Left lung (tissue), 10 donors: Measurements from ENCODE around the gene RAP1GAP2. TPM values are rescaled to one million over a fixed set of nuclear protein-coding genes. Genes with fewer than 3 reads are reported as not detected.
"Not testable (repeated sequence)": the region's sequence is repeated elsewhere in the genome, so short reads cannot be mapped to it uniquely, and the experiment has no call there.

Experiments
- ATAC-seq: fragments of 200-7000 bp; cut with Tn5 transposase; one replicate; pipeline ENCODE4 v1.9.1; 2020; ENCODE audit warnings: moderate library complexity
- DNase-seq, 4 donors: peaks; one replicate each; pipeline ENCODE4 v3.0.0-alpha.2; 2013 to 2020
- H3K27ac ChIP-seq, 2 donors: fragments of 200-600 bp; sonication (generic) in 1 of 2; one replicate each; pipeline versions ENCODE4 v1.5.0 to v1.8.0; 2020 to 2021
- H3K27me3 ChIP-seq, 2 donors: fragments of 200-600 bp; sonication (generic) in 1 of 2; one replicate each; pipeline versions ENCODE4 v1.5.0 to v1.8.0; 2020 to 2021
- H3K36me3 ChIP-seq, 2 donors: fragments of 200-600 bp; sonication (generic) in 1 of 2; one replicate each; pipeline versions ENCODE4 v1.5.0 to v1.8.0; 2020 to 2021
- H3K4me1 ChIP-seq, 2 donors: fragments of 200-600 bp; one replicate each; pipeline ENCODE4 v1.8.0; 2021
- H3K4me3 ChIP-seq, 2 donors: fragments of 200-600 bp; sonication (generic) in 1 of 2; one replicate each; pipeline versions ENCODE4 v1.5.0 to v1.8.0; 2020 to 2021; ENCODE audit warnings: mild to moderate bottlenecking in 1 of 2
- H3K9me3 ChIP-seq, 2 donors: fragments of 200-600 bp; sonication (generic) in 1 of 2; one replicate each; pipeline versions ENCODE4 v1.5.0 to v1.8.0; 2020 to 2021
- intact Hi-C, 2 donors: fragments of 100-400 bp; cut with DNase I; formaldehyde crosslinking; loops; one replicate each; pipeline versions ENCODE4 v1.11.2 to v1.14.2; 2022
- polyA plus RNA-seq, 6 donors: library from polyadenylated mRNA; unstranded; fragments of 120-200 nt; gene quantifications; one replicate each; pipeline ENCODE4 v1.2.1, GENCODE V29; 2013; ENCODE audit not compliant: insufficient read length in 6 of 6
- total RNA-seq, 2 donors: library from RNA; stranded (reverse); fragmentation: NEBNext Ultra II Directional; extraction: Animal tissue kit (Norgen Biotek cat#: 25700); gene quantifications; one replicate each; pipeline ENCODE4 v1.2.1, GENCODE V29; 2021
- TF ChIP-seq, protein P1 (sequence below), 2 donors: fragments of 200-600 bp; sonication (generic) in 1 of 2; IDR thresholded peaks; one replicate each; pipeline versions ENCODE4 v1.5.0 to v1.8.0; 2021; ENCODE audit warnings: antibody characterized with exemption in 2 of 2
- donor health status: DM: no; HTN: yes; CAD: no.
- donor health status: DM: no; HTN: no; CAD: no.

The RAP1GAP2 gene
- total and polyA plus RNA-seq, 8 donors: 8.0 to 14.5 (median 9.7) TPM

- Histone ChIP-seq H3K27ac (no peak overlapping the region), H3K36me3 (no peaks in the 10 kb centered on the region), H3K9me3 (no peaks in the 10 kb centered on the region), H3K4me1 (peaks cover 0 to 6% of the 10 kb centered on the region in 2 donors), H3K27me3 (peaks cover 14 to 49% of the 10 kb centered on the region in 2 donors), H3K4me3 (no peak overlapping the region)
- intact Hi-C loops: no loop called here
- TF ChIP-seq, protein P1, sequence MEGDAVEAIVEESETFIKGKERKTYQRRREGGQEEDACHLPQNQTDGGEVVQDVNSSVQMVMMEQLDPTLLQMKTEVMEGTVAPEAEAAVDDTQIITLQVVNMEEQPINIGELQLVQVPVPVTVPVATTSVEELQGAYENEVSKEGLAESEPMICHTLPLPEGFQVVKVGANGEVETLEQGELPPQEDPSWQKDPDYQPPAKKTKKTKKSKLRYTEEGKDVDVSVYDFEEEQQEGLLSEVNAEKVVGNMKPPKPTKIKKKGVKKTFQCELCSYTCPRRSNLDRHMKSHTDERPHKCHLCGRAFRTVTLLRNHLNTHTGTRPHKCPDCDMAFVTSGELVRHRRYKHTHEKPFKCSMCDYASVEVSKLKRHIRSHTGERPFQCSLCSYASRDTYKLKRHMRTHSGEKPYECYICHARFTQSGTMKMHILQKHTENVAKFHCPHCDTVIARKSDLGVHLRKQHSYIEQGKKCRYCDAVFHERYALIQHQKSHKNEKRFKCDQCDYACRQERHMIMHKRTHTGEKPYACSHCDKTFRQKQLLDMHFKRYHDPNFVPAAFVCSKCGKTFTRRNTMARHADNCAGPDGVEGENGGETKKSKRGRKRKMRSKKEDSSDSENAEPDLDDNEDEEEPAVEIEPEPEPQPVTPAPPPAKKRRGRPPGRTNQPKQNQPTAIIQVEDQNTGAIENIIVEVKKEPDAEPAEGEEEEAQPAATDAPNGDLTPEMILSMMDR (IDR thresholded peaks at IDR 0.05): no peak
- no peak for ATAC-seq
- no peak for DNase-seq
Observed at GRCh38 chr17:2780931-2781454, 15.2 kb upstream of the RAP1GAP2 start.

- ATAC-seq, intact Hi-C loops: not testable (repeated sequence)
Observed at GRCh38 chr17:2781598-2781997, 14.6 kb upstream of the RAP1GAP2 start.

DNA sequence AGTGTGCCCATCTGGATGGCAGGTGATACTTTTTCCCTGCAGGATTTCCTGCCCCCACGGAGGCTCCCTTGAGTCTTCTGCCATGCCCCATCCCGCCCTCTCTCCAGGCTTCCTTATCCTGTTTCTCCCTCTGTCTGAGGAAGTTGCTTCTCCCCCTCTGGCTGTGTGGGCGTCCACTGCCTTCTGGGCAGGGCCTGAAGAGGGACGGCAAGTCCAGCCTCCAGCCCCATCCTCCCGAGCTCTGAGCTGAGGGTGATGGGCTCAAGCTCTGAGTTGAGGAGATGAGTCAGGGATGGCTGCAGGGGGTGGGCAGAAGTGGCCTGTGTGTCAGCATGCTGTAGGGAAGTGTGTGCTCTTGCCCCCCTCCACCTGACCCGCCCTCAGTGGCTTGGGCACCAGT lies 14.2 kb upstream of the RAP1GAP2 start:
- no peak overlapping the region for H3K27ac ChIP-seq
- H3K4me1 ChIP-seq: peaks cover 0 to 9% of the 10 kb centered on the region in 2 donors
- TF ChIP-seq, protein P1 (IDR thresholded peaks at IDR 0.05): no peak
- intact Hi-C loops: no loop called here
- H3K36me3 ChIP-seq: no peaks in the 10 kb centered on the region
- H3K9me3 ChIP-seq: no peaks in the 10 kb centered on the region
- ATAC-seq: no peak
- no peak overlapping the region for H3K4me3 ChIP-seq
- no peak for DNase-seq
- H3K27me3 ChIP-seq: peaks cover 6 to 49% of the 10 kb centered on the region in 2 donors

More at GRCh38 chr17:2781598-2781997, 14.6 kb upstream of the RAP1GAP2 start:
- Histone ChIP-seq H3K27me3 (peaks cover 10 to 49% of the 10 kb centered on the region in 2 donors), H3K4me1 (peaks cover 0 to 12% of the 10 kb centered on the region in 2 donors)
- not testable (repeated sequence) for H3K9me3 ChIP-seq, DNase-seq, H3K27ac ChIP-seq, H3K4me3 ChIP-seq, H3K36me3 ChIP-seq

GRCh38 chr17:2783310-2784030 lies 12.8 kb upstream of the RAP1GAP2 start:
- ATAC-seq (no peak), DNase-seq (no peak)
- Histone ChIP-seq H3K9me3 (no peaks in the 10 kb centered on the region), H3K4me3 (no peak overlapping the region), H3K36me3 (no peaks in the 10 kb centered on the region), H3K4me1 (peaks cover 0 to 7% of the 10 kb centered on the region in 2 donors), H3K27me3 (peaks cover 0 to 37% of the 10 kb centered on the region in 2 donors), H3K27ac (no peak overlapping the region)
- intact Hi-C loops: no loop called here
- TF ChIP-seq, protein P1 (IDR thresholded peaks at IDR 0.05): no peak

DNA sequence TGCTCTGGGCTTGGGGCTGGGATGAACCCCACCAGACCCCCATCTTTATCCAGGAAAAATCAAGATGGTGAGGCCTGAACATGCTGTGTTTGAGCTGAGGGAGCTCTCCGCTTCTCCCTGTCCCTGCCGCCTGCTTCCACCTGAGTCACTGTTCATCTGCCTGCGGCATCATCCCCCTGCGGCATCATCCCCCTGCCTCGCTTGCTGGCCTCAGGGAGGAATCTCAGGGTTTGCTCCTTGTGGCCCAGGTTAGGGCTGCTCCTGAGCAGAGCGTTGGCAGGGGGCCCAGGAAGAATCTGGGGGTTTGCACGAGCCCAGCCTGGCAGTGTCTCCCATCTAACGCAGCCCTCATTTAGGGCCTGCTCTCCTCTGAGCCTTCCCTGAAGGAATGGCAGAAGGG lies 11.4 kb upstream of the RAP1GAP2 start:
- DNase-seq (no peak), ATAC-seq (no peak)
- intact Hi-C loops: no loop called here
- TF ChIP-seq, protein P1 (IDR thresholded peaks at IDR 0.05): no peak
- no peak overlapping the region for H3K4me3 ChIP-seq
- peaks cover 0 to 23% of the 10 kb centered on the region in 2 donors for H3K27me3 ChIP-seq
- H3K9me3 ChIP-seq: no peaks in the 10 kb centered on the region
- H3K4me1 ChIP-seq: peaks cover 0 to 11% of the 10 kb centered on the region in 2 donors
- no peaks in the 10 kb centered on the region for H3K36me3 ChIP-seq
- no peak overlapping the region for H3K27ac ChIP-seq

- H3K27me3 ChIP-seq: peaks cover 0 to 18% of the 10 kb centered on the region in 2 donors
- ATAC-seq, H3K9me3 ChIP-seq, H3K4me3 ChIP-seq, H3K27ac ChIP-seq, intact Hi-C loops, H3K36me3 ChIP-seq, DNase-seq: not testable (repeated sequence)
- peaks cover 0 to 16% of the 10 kb centered on the region in 2 donors for H3K4me1 ChIP-seq
Observed at GRCh38 chr17:2785376-2785775, 10.9 kb upstream of the RAP1GAP2 start.
